GM19099 (cell line): ENCODE data around the gene MED1.

Experiments used
- POLR2A ChIP-seq: IDR thresholded peaks from 3 replicates; pipeline ENCODE4 v1.6.1; 2011; ENCODE audit warnings: low read depth; ENCODE audit not compliant: insufficient read length; ENCODE audit errors: extremely low read depth

MED1 gene

GRCh38 chr17:39380144-39380543, 70.9 kb downstream of the MED1 start:
- TF ChIP-seq POLR2A: no peak

- TF ChIP-seq POLR2A: no peak
Observed at GRCh38 chr17:39376434-39376833, 74.6 kb downstream of the MED1 start.

- TF ChIP-seq POLR2A: no peak
Observed at GRCh38 chr17:39365872-39366271, 85.2 kb downstream of the MED1 start.

GRCh38 chr17:39365242-39365641, 85.8 kb downstream of the MED1 start:
- no peak for TF ChIP-seq POLR2A

- TF ChIP-seq POLR2A: no peak
Observed at GRCh38 chr17:39364236-39365025, 86.6 kb downstream of the MED1 start.

GRCh38 chr17:39361064-39361463, 90.0 kb downstream of the MED1 start:
- no peak for TF ChIP-seq POLR2A

- no peak for TF ChIP-seq POLR2A
Observed at GRCh38 chr17:39360537-39360936, 90.5 kb downstream of the MED1 start.

- TF ChIP-seq POLR2A: no peak
Observed at GRCh38 chr17:39359994-39360393, 91.1 kb downstream of the MED1 start.

GRCh38 chr17:39357986-39358385, 93.1 kb downstream of the MED1 start:
- no peak for TF ChIP-seq POLR2A

- no peak for TF ChIP-seq POLR2A
Observed at GRCh38 chr17:39357488-39357887, 93.6 kb downstream of the MED1 start.
